ENCODE data around the gene PUS7. TPM values are rescaled to one million over a fixed set of nuclear protein-coding genes. Genes with fewer than 3 reads are reported as not detected.
"Not testable (repeated sequence)": the region's sequence is repeated elsewhere in the genome, so short reads cannot be mapped to it uniquely, and the experiment has no call there.

The PUS7 gene
- total RNA-seq, 1 experiment from 2014 or later = 39.0 TPM

- ATAC-seq = no peak
- no peak overlapping the region for H3K4me2 ChIP-seq (ENCODE audit: low read length)
- H3K9me2 ChIP-seq (ENCODE audit: insufficient read depth) = no peaks in the 10 kb centered on the region
- ChIA-PET RAD21 (ENCODE audit: low non-redundant PET in 1 of 2, low total read pairs in 2 of 2, uncharacterized antibody in 2 of 2, unreplicated experiment in 2 of 2) (no interaction called here), POLR2A (no interaction called here), CTCF (no interaction called here)
- H3K79me2 ChIP-seq (ENCODE audit: insufficient read depth, low read length) = peaks cover 29% of the 10 kb centered on the region
- no TSS peak for BruUV-seq (replicated peaks)
- no peak overlapping the region for H2AFZ ChIP-seq (ENCODE audit: low read depth, low read length, poor library complexity, severe bottlenecking)
- H3K27me3 ChIP-seq (ENCODE audit: insufficient read depth, low read length) = no peaks in the 10 kb centered on the region
- no peaks in the 10 kb centered on the region for H4K20me1 ChIP-seq (ENCODE audit: insufficient read depth)
- H3K36me3 ChIP-seq (ENCODE audit: control insufficient read depth in 1 of 2, insufficient read depth in 2 of 2, low read length in 2 of 2) = peaks cover 0 to 7% of the 10 kb centered on the region in 2 experiments; a peak in 1 of 4 replicates
- H3K9ac ChIP-seq (ENCODE audit: low read length) = no peak overlapping the region
- H3K9me3 ChIP-seq (ENCODE audit: control insufficient read depth in 1 of 2, insufficient read depth in 1 of 2, low read depth in 1 of 2, low read length in 2 of 2) = no peaks in the 10 kb centered on the region
- H3K4me3 ChIP-seq (replicated peaks in 1 of 2; ENCODE audit: low read depth in 1 of 2, low read length in 2 of 2) = no peak overlapping the region
- intact Hi-C loops (cut with micrococcal nuclease) = no loop called here
- TF ChIP-seq ZNF274 (IDR thresholded peaks at IDR 0.05; ENCODE audit: low read depth, low read length) = no peak
- no peak for TF ChIP-seq EZH2 (IDR thresholded peaks at IDR 0.05)
- TF ChIP-seq ATF3 (IDR thresholded peaks at IDR 0.05) = no peak
- no peak for TF ChIP-seq CTCF (IDR thresholded peaks at IDR 0.05 in 2 of 3, conservative IDR thresholded peaks at IDR 0.05 in 1 of 3; ENCODE audit: borderline replicate concordance in 1 of 3, insufficient read depth in 1 of 3, low read depth in 2 of 3, low read length in 2 of 3)
- TF ChIP-seq EZH2phosphoT487 (IDR thresholded peaks at IDR 0.05; ENCODE audit: borderline replicate concordance) = no peak
- TF ChIP-seq MAX (IDR thresholded peaks at IDR 0.05) = no peak
- TF ChIP-seq ZFX (IDR thresholded peaks at IDR 0.05) = no peak
- no peak for TF ChIP-seq SIN3A (IDR thresholded peaks at IDR 0.05; ENCODE audit: low read depth)
- no peak for TF ChIP-seq POLR2AphosphoS5 (IDR thresholded peaks at IDR 0.05; ENCODE audit: low read depth, low read length)
- TF ChIP-seq SRF (IDR thresholded peaks at IDR 0.05; ENCODE audit: low read depth) = no peak
- TF ChIP-seq RAD21 (IDR thresholded peaks at IDR 0.05; ENCODE audit: low read depth) = no peak
- no peak for TF ChIP-seq SP1 (IDR thresholded peaks at IDR 0.05; ENCODE audit: low read depth)
- no peak for TF ChIP-seq POLR2A (IDR thresholded peaks at IDR 0.05; ENCODE audit: borderline replicate concordance, extremely low read depth, insufficient read depth, insufficient read length)
- no peak for TF ChIP-seq ZBTB33 (IDR thresholded peaks at IDR 0.05; ENCODE audit: extremely low read depth, insufficient replicate concordance, low read length)
- no peak for TF ChIP-seq JUND (IDR thresholded peaks at IDR 0.05)
- TF ChIP-seq EGR1 (IDR thresholded peaks at IDR 0.05; ENCODE audit: low read depth) = no peak
- no peak for TF ChIP-seq CBX3 (IDR thresholded peaks at IDR 0.05; ENCODE audit: low read depth)
- no peak overlapping the region for H3K27ac ChIP-seq (ENCODE audit: low read depth, low read length)
- DNase-seq (ENCODE audit: low read depth, low spot score) = no peak
- peaks cover 7 to 14% of the 10 kb centered on the region in 2 experiments; a peak in 3 of 4 replicates for H3K4me1 ChIP-seq (ENCODE audit: control insufficient read depth in 1 of 2, insufficient read depth in 2 of 2, low read length in 2 of 2)
These were observed 8.1 kb upstream of the PUS7 start for GRCh38 chr7:105530126-105530525.

GRCh38 chr7:105527737-105528136, 5.7 kb upstream of the PUS7 start:
- POLR2A ChIA-PET; H2AFZ ChIP-seq (ENCODE audit: low read depth, low read length, poor library complexity, severe bottlenecking); H3K79me2 ChIP-seq (ENCODE audit: insufficient read depth, low read length); H3K27ac ChIP-seq (ENCODE audit: low read depth, low read length); intact Hi-C loops (cut with micrococcal nuclease); H3K4me1 ChIP-seq (ENCODE audit: control insufficient read depth in 1 of 2, insufficient read depth in 2 of 2, low read length in 2 of 2); H3K9me3 ChIP-seq (ENCODE audit: control insufficient read depth in 1 of 2, insufficient read depth in 1 of 2, low read depth in 1 of 2, low read length in 2 of 2); RAD21 ChIA-PET (ENCODE audit: low non-redundant PET in 1 of 2, low total read pairs in 2 of 2, uncharacterized antibody in 2 of 2, unreplicated experiment in 2 of 2); ATAC-seq; H3K9me2 ChIP-seq (ENCODE audit: insufficient read depth); H4K20me1 ChIP-seq (ENCODE audit: insufficient read depth); H3K4me2 ChIP-seq (ENCODE audit: low read length); DNase-seq (ENCODE audit: low read depth, low spot score); H3K9ac ChIP-seq (ENCODE audit: low read length); H3K4me3 ChIP-seq (replicated peaks in 1 of 2; ENCODE audit: low read depth in 1 of 2, low read length in 2 of 2); CTCF ChIA-PET; H3K36me3 ChIP-seq (ENCODE audit: control insufficient read depth in 1 of 2, insufficient read depth in 2 of 2, low read length in 2 of 2); BruUV-seq (replicated peaks); H3K27me3 ChIP-seq (ENCODE audit: insufficient read depth, low read length): not testable (repeated sequence)

Data from HCT116 (cell line).